Right ventricle myocardium inferior (tissue), 1 donor: ENCODE results near the gene DPP4. TPM values are rescaled to one million over a fixed set of nuclear protein-coding genes. Genes with fewer than 3 reads are reported as not detected.
A peak's percentile ranks its signal among the peaks of the same experiment; 100 is the strongest.
"Not testable (repeated sequence)": the region's sequence is repeated elsewhere in the genome, so short reads cannot be mapped to it uniquely, and the experiment has no call there.

Experiments
- ATAC-seq: fragments of 200-7000 bp; cut with Tn5 transposase; one replicate; pipeline ENCODE4 v1.9.1; 2020; ENCODE audit warnings: mild to moderate bottlenecking, moderate library complexity
- DNase-seq: peaks from one replicate; pipeline ENCODE4 v3.0.0; 2021; ENCODE audit errors: missing footprints
- intact Hi-C: fragments of 100-400 bp; cut with DNase I; formaldehyde crosslinking; loops from one replicate; pipeline ENCODE4 v1.11.0; 2022
- total RNA-seq: library from RNA; stranded (reverse); fragmentation: NEBNext Ultra II Directional; extraction: Animal tissue kit (Norgen Biotek cat#: 25700); gene quantifications from one replicate; pipeline ENCODE4 v1.2.1, GENCODE V29; 2021
- donor health status: DM: no; HTN: yes; CAD: no; lungs with severe emphysema.

Gene DPP4
- total RNA-seq, 1 donor from 2014 or later: 5.4 TPM

DNA sequence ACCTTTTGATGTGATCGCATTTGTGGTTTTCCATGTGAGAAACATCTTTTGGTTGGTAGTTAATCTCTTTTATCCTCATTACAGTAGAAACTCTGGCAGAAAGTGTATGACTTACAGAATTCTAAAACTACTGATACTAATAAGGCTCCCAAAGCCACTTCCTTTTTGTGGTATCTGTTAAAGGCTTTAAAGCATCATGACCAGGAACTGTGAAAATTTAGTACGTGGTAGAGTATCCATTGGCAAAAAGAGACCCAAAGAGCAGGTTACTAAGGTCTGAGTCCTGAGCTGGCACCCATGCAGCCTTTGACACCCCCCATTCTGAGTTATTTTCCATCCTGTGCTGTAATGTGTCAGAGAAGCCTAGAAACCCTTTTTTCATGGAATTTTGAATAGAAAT lies 94.5 kb downstream of the DPP4 start:
- ATAC-seq (no peak), DNase-seq (no peak)
- intact Hi-C loops: no loop called here

DNA sequence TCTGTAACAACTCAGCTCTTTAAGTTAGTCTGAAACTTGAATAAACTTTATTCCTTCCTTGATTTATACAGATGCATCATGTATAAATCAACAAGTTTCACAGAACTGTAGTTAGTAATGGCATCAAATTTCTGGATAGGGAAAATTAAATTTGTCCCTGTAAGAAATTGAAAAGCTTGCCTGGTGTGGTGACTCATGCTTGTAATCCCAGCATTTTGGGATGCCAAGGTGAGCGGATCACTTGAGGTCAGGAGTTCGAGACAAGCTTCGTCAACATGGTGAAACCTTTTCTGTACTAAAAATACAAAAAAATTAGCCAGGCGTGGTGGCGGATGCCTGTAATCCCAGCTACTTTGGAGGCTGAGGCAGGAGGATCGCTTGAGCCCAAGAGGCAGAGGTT lies 96.1 kb downstream of the DPP4 start:
- ATAC-seq, DNase-seq, intact Hi-C loops: not testable (repeated sequence)

GRCh38 chr2:161976917-161977316 lies 97.1 kb downstream of the DPP4 start:
- intact Hi-C loops: no loop called here
- no peak for DNase-seq
- no peak for ATAC-seq

DNA sequence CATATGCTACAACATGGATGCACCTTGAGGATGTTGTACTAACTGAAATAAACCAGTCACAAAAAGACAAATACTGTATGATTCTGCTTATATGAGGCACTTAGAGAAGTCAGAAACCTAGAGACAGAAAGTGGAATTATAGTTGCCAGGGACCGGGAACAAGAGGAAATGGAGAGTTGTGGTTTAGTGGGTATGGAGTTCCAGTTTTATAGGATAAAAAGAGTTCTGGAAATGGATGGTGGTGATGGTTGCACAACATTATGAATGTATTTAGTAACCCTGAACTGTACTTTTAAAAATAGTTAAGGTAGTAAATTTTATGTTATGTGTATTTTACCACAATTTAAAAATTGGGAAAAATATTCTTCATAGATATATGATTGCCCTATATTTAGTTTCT lies 97.7 kb downstream of the DPP4 start:
- ATAC-seq: no peak

GRCh38 chr2:161975813-161976160 lies 98.2 kb downstream of the DPP4 start:
- intact Hi-C loops: no loop called here
- ATAC-seq (no peak), DNase-seq (no peak)

More for the DNA sequence above, 97.7 kb downstream of the DPP4 start:
- no peak for DNase-seq
- intact Hi-C loops: no loop called here

DNA sequence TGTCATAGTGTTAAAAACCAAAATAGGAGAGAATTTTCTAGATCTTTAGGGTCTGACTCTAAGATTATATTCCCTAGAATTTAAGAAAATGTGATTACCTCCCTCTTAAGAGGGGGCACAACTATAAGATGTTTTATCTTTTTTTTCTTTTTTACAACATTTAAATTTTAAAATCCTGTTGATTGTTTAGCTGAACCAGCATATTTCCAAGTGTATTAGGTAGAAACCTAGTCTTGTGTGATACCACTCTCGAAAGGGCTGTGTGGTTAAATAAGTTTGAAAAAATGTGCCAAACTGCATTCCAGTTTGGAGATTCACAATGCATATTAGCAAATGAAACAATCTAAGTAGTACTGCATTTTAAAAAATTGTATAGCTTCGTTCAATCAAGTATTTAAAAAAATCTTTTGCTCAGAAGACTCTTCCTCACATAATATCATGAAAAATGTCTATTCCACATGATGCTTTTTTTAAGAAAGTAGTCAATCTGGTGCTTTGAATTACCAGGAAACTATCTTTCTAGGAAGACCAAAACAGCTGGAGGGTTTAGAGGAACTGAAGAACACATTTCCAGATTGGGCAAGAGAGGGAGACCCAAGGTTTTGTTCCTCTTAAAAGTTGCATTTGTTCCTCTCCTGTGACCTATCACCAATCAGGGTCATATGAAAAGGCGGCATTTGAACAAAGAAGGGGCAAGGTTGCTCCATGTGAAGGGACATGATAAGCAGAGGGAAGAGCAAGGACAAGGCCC lies 98.8 kb downstream of the DPP4 start:
- peak; percentile 23 for ATAC-seq
- no peak for DNase-seq
- intact Hi-C loops: no loop called here

- no peak for ATAC-seq
- intact Hi-C loops: no loop called here
These were observed 99.6 kb downstream of the DPP4 start for GRCh38 chr2:161974461-161974860.

GRCh38 chr2:161972866-161973265 lies 101.1 kb downstream of the DPP4 start:
- intact Hi-C loops: no loop called here
- DNase-seq (no peak), ATAC-seq (no peak)

More at GRCh38 chr2:161974461-161974860, 99.6 kb downstream of the DPP4 start:
- DNase-seq: no peak

- intact Hi-C loops: no loop called here
- no peak for ATAC-seq
- DNase-seq: no peak
These were observed 101.8 kb downstream of the DPP4 start for GRCh38 chr2:161972232-161972631.

- intact Hi-C loops: no loop called here
- DNase-seq (no peak), ATAC-seq (no peak)
These were observed 102.5 kb downstream of the DPP4 start for GRCh38 chr2:161971551-161971950.

DNA sequence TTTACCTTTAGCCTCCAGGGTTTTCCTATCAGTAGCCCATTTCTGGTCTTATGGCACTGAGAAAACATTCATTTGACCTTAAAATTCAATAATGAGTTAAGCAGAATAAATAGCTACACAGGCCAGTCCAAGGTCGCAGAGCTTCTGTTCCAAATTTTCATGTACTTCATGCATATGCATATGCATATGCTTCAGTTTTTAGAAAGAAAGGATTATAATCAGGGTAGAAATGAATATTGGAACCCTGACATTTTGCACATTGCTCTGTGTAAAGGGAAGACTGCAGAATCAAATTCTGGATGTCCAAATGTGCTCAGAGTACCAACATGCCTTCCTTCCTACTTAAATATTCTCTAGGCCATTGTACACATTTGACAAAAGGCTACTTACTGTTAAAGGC lies 104.9 kb downstream of the DPP4 start:
- no peak for ATAC-seq
- intact Hi-C loops: no loop called here

DNA sequence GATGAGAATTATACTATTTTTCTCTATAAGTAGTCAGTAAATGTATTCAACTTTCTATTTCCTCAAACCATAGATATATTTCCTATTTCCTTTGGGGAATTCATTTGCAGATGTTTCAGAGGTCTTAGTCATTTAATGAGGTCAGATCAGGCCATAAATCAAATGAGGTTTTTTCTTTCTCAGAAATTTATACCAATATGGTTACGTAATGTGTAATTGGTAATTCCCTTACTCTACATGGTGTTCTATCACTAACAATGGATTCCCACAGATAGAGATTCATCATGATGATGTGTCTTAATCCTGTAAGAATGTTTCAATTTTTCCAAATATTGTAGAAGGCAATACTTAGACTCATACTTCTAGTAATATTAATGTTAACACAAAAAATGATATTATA lies 108.0 kb downstream of the DPP4 start:
- ATAC-seq: no peak
- intact Hi-C loops: no loop called here

More for the DNA sequence above, 104.9 kb downstream of the DPP4 start:
- no peak for DNase-seq

GRCh38 chr2:161964160-161964559 lies 109.9 kb downstream of the DPP4 start:
- intact Hi-C loops: no loop called here
- DNase-seq (no peak), ATAC-seq (no peak)

More for the DNA sequence above, 108.0 kb downstream of the DPP4 start:
- no peak for DNase-seq

- ATAC-seq (no peak), DNase-seq (no peak)
- intact Hi-C loops: no loop called here
These were observed 111.9 kb downstream of the DPP4 start for GRCh38 chr2:161962160-161962559.

DNA sequence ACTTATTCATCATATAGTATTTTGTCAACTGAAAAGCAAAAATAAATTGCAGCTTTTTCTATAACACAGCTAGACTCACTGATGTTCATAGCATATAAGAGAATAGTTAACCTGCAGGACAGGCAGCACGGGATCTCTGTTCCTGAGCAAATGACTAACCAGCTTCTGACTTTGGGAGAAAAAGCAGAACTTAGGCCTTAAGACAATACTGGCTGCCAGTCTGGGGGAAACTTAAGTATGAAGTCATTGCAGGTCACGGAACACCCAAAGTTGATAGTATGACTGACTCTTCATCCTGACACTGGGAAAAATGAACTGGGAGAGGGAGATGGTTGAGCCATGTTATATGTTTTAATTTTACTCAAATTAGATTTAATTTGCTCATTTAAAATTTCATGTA lies 113.0 kb downstream of the DPP4 start:
- no peak for DNase-seq
- no peak for ATAC-seq
- intact Hi-C loops: no loop called here

- intact Hi-C loops: no loop called here
- ATAC-seq (no peak), DNase-seq (no peak)
These were observed 117.3 kb downstream of the DPP4 start for GRCh38 chr2:161956738-161957137.

GRCh38 chr2:161955211-161955610 lies 118.8 kb downstream of the DPP4 start:
- DNase-seq (no peak), ATAC-seq (no peak)
- intact Hi-C loops: no loop called here

GRCh38 chr2:161954103-161954502 lies 119.9 kb downstream of the DPP4 start:
- ATAC-seq (no peak), DNase-seq (no peak)
- intact Hi-C loops: no loop called here

DNA sequence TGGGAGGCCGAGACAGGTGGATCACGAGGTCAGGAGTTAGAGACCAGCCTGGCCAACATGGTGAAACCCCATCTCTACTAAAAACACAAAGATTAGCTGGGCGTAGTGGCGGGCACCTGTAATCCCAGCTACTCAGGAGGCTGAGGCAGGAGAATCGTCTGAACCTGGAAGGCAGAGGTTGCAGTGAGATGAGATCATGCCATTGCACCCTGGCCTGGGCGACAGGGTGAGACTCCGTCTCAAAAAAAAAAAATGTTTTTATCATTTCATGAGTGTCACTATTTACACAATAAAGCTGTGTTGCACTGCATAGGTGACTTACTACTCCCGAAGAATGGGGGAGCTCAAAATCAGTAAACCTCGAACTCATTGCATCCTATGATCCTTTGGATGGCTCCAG lies 120.6 kb downstream of the DPP4 start:
- ATAC-seq, intact Hi-C loops, DNase-seq: not testable (repeated sequence)

GRCh38 chr2:161952783-161953191 lies 121.2 kb downstream of the DPP4 start:
- ATAC-seq (no peak), DNase-seq (no peak)
- intact Hi-C loops: no loop called here

DNA sequence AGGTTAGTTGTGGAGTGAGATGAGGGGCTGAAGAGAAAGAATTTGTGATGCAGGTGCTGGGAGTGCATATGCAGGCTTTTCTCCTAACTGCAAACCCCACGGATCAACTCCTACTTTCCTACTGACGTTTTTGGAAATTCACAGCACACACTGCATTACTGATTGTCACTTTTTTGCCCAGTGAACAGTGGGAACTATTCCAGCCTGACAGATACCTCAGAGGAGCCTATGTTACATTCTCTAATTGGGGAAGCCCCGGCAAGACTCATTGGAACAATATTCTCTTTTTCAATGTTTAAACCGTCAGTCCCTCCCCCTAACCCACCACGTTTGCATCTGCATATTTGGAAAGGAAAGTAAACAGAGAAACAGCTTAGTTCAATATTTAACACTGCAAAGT lies 126.2 kb downstream of the DPP4 start:
- ATAC-seq: no peak
- intact Hi-C loops: loop anchor here (5.0 kb wide), 1 partner anchor 361 kb away; no protein-coding TSS in a partner anchor

More for the DNA sequence above, 126.2 kb downstream of the DPP4 start:
- DNase-seq: no peak
